SKM-1 (cell line): ENCODE measurements around the gene DHRS11.
"Not testable (repeated sequence)": the region's sequence is repeated elsewhere in the genome, so short reads cannot be mapped to it uniquely, and the experiment has no call there.

Experiments used
- DNase-seq: peaks from one replicate; lab custom pipeline; 2025; ENCODE audit not compliant: unreplicated experiment; lab: John Stamatoyannopoulos, UW

DHRS11 gene

GRCh38 chr17:36593656-36594316 lies 2.1 kb downstream of the DHRS11 start:
- DNase-seq, result no peak

DNA sequence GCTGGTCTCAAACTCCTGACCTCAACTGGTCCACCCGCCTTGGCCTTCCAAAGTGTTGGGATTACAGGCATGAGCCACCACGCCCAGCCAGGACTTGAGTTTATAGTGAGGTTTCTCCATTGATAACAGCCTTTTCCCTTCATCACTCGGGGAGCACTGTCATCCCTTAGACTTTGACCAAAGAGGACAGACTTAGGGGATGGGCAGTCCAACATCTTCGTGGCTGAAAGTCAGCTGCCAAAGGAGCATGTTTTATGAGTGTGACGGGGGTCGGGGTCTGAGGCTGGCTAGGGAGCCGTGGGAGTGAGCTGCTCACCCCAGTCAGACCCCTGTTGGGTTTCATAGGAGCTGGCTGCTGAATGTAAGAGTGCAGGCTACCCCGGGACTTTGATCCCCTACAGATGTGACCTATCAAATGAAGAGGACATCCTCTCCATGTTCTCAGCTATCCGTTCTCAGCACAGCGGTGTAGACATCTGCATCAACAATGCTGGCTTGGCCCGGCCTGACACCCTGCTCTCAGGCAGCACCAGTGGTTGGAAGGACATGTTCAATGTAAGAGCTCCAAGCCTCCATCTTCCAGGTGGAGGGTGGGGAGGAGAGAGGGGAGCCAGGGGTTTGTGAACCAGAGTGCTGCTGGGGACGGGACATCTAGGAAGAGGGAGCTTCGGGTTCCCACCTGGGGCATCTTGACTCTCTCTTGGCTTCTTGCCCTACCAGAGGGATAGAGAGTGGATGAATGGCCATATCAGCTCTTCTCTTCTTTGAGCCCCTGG lies 3.1 kb downstream of the DHRS11 start:
- no peak for DNase-seq

GRCh38 chr17:36597226-36597625 lies 5.5 kb downstream of the DHRS11 start:
- DNase-seq, result no peak

DNA sequence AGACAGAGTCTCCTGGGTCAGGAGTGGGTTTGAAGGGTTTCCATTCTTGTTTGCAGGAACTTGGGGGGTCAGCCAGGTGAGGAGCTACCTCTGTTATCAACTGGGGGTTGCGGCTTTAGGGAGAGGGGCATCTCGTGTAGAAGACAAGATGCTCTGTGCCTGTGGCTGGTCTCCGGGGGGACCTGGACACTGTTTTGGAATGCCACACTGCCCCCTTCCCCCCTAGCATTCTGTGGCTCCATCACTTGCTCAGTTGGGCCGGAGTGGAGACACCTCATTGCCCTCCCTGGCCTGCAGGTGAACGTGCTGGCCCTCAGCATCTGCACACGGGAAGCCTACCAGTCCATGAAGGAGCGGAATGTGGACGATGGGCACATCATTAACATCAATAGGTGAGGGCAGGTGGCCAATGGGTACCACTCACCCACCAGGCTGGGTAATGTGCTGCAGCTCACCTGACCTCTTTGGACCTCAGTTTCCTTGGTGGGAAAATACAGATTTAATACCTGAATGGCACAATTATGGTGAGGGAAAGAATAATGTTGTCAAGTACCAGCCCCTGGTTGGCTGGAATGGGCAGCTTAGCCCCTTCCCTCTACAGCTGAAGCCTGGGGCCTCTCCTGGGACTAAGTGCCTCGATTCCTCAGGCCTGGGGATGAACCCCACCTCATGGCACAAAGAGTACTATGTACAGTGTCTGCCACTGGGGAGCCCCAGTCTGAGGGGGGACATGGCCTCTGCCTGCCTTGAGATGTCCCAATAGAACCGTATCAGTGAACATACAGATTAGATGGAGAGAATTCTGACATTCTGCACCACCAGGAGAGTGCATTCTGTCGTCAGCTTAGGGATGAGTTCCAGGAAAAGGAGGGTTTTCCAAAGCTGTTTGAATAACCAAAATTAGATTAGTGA lies 6.4 kb downstream of the DHRS11 start:
- DNase-seq, result no peak

GRCh38 chr17:36598951-36599401 lies 7.3 kb downstream of the DHRS11 start:
- DNase-seq, result no peak

GRCh38 chr17:36599546-36600250 lies 8.0 kb downstream of the DHRS11 start:
- no peak for DNase-seq

GRCh38 chr17:36600465-36600864 lies 8.8 kb downstream of the DHRS11 start:
- DNase-seq, result no peak

DNA sequence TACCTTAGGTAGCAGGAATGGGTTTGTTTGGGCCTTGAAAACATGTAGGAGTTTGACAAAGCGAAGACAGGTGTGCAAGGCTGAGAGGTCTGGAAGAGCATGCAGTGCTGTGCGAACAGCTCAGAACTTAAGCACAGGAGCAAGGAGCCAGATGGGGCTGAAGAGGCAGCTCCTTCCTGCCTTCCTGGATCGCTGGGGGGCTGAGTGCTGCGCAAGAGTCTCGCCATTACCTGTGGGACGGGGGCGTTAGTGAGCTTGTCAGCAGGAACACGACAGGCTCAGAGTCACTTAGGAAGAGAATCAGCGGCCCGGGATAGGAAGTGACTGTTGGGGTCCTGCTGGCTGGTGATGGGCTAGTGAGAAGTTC lies 9.2 kb downstream of the DHRS11 start:
- DNase-seq, result no peak

DNA sequence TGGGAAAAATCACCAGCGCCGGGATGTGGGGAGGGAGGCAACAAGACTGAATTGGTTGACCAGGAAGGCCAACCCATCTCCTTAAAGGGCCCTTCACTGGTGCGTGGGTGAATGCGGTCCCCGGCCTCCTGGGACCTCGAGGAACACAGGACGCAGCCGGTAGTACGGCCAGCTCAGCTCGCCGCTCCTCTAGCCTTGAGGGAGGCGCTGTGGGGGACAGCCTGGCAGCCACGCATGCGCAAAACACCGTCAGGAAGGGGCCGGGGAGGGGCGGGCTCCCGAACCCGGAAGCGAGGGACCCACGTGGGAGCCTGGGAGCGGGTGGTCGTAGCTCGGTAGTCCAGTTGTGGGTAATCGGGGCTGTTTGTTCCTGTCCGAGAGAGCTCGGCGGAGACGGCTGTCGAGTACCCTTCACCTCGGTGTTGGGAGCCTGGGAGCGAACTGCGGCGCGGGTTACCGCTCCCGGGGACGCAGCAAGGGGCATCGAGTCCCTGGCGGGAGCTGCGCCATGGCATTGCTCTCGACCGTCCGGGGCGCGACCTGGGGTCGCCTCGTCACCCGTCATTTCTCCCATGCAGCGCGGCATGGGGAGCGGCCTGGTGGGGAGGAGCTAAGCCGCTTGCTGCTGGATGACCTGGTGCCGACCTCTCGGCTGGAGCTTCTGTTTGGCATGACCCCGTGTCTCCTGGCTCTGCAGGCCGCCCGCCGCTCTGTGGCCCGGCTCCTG lies 9.8 kb downstream of the DHRS11 start, which contains the start of gene MRM1:
TSS of gene MRM1 (plus strand) at position 281 of the 727 bp plus-strand sequence. CDS start at position 509, 228 bp downstream.
- DNase-seq, result peak; percentile 79

DNA sequence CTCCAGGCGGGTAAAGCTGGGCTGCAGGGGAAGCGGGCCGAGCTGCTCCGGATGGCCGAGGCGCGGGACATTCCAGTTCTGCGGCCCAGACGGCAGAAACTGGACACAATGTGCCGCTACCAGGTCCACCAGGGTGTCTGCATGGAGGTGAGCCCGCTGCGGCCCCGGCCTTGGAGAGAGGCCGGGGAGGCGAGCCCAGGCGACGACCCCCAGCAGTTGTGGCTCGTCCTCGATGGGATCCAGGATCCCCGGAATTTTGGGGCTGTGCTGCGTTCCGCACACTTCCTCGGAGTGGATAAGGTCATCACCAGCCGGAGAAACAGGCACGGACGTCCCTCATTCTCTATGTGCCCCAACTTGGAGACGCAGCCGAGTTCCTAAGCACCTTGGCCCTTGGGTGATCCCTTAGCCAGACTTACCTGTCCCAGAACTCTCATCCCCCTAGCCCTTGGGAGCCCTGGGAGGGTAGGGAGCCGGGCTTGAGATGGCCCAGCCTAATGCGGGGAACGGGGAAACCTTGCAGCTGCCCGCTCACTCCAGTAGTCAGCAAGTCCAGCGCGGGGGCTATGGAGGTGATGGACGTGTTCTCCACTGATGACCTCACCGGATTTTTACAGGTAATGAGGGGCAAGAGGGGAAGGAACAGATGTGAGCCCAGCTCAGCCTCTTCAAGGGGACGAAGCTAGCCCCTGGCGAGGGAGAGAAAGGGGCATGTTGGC lies 10.5 kb downstream of the DHRS11 start:
- no peak for DNase-seq

GRCh38 chr17:36602924-36603384 lies 11.3 kb downstream of the DHRS11 start:
- peak; percentile 62 for DNase-seq

DNA sequence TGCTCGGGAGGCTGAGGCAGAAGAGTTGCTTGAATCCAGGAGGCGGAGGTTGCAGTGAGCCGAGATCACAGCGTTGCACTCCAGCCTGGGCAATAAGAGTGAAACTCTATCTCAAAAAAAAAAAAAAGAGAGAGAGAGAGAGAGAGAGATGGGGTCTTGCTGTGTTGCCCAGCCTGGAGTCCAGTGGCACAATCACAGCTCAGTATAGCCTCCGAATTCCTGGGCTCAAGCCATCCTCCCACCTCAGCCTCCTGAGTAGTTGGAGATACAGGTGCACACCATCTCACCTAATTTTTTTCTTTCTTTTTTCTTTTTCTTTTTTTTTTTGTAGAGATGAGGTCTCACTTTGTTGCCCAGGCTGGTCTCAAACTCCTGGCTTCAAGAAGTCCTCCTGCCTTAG lies 13.3 kb downstream of the DHRS11 start:
- DNase-seq, result not testable (repeated sequence)

DNA sequence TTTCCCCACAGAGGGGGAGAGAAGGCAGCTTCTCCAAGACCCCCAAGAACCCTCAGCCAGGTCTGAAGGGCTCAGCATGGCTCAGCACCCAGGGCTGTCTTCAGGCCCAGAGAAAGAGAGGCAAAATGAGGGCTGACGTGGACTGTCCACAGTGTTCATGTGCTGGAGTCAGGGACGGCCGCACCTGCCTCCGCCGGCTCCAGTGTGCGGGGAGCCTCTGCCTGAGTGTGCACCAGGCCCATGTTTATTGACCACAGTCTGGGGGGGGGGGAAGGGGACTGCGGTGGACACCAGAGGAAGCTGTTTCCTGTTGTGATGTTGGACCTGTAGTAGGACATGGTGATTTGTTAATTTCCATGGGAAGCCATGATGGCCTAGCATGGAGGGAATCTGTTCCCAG lies 16.6 kb downstream of the DHRS11 start:
- no peak for DNase-seq

- no peak for DNase-seq
Measured at GRCh38 chr17:36608794-36609497, 17.3 kb downstream of the DHRS11 start.

- no peak for DNase-seq
Measured at GRCh38 chr17:36609498-36609862, 17.8 kb downstream of the DHRS11 start.

DNA sequence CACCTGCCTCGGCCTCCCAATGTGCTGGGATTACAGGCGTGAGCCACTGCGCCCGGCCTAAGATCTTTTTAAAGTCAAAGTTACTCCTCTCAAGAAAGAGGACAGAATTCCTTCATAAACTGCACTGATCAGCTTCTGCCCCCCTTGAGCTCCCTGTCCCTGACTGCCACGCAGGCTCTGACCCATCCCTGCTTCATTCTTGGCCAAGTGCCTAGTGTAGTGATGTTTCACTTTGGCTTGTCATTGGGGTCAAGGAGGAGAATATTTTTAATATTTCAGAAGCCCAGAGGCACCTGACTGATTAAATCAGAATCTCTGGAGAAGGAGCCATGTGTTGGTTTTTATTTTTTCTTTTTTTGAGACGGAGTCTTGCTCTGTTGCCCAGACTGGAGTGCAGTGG lies 18.8 kb downstream of the DHRS11 start:
- no peak for DNase-seq

GRCh38 chr17:36611345-36612072 lies 19.8 kb downstream of the DHRS11 start:
- DNase-seq, result no peak

DNA sequence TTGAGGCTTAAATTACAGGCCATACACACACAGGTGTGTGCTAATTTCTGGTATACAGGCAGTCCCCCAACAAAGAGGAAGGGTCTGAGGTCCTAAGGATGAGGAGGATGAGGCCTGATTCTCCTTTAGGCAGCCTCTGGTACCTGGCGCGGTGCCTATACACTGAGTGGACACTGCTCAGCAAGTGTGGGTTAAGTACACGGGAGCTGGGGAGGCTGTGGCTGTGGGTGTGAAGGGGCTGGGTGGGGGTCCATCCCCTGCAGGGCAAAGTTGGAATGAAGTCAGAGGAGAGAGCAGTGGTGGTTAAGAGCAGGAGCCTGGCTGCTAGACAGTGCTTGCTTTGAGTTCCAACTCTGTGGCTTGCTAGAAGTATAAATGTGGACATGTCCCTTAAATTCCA lies 20.6 kb downstream of the DHRS11 start:
- no peak for DNase-seq
